WERI-Rb-1 (cell line): Measurements from ENCODE around the gene AMZ1.
"Not testable (repeated sequence)": the region's sequence is repeated elsewhere in the genome, so short reads cannot be mapped to it uniquely, and the experiment has no call there.

ENCODE experiments used
- DNase-seq: peaks from one replicate; pipeline ENCODE4 v3.0.0-alpha.2; 2020
- H3K27ac ChIP-seq: fragments of 250-450 bp; sonication (Bioruptor Pico); 2 replicates; pipeline ENCODE4 v1.5.1; 2020; ENCODE audit warnings: mild to moderate bottlenecking, moderate library complexity
- H3K27me3 ChIP-seq: fragments of 250-450 bp; sonication (Bioruptor Pico); 2 replicates; pipeline ENCODE4 v1.5.1; 2021; ENCODE audit warnings: mild to moderate bottlenecking, low read depth, moderate library complexity; ENCODE audit not compliant: insufficient read depth, severe bottlenecking
- H3K36me3 ChIP-seq: fragments of 250-450 bp; sonication (Bioruptor Pico); 2 replicates; pipeline ENCODE4 v1.5.1; 2020; ENCODE audit warnings: mild to moderate bottlenecking, moderate library complexity
- H3K4me3 ChIP-seq: 2 replicates; pipeline ENCODE4 v1.5.1; 2011; ENCODE audit warnings: low read depth, mild to moderate bottlenecking, control low read depth, low read length
- H3K9me3 ChIP-seq: fragments of 250-450 bp; sonication (Bioruptor Pico); 2 replicates; pipeline ENCODE4 v1.5.1; 2021; ENCODE audit warnings: mild to moderate bottlenecking, moderate library complexity; ENCODE audit not compliant: severe bottlenecking
- TF ChIP-seq, protein P1 (sequence below): IDR thresholded peaks from 2 replicates; pipeline ENCODE4 v1.5.1; 2011; ENCODE audit warnings: low read depth, mild to moderate bottlenecking, control low read depth, inconsistent platforms, low read length

The AMZ1 gene

GRCh38 chr7:2692543-2692942 lies 4.5 kb downstream of the AMZ1 start:
- Histone ChIP-seq H3K27me3 (peaks cover 13% of the 10 kb centered on the region), H3K4me3 (no peak overlapping the region), H3K9me3 (no peaks in the 10 kb centered on the region), H3K27ac (no peak overlapping the region), H3K36me3 (no peaks in the 10 kb centered on the region)
- DNase-seq = no peak
- TF ChIP-seq, protein P1, sequence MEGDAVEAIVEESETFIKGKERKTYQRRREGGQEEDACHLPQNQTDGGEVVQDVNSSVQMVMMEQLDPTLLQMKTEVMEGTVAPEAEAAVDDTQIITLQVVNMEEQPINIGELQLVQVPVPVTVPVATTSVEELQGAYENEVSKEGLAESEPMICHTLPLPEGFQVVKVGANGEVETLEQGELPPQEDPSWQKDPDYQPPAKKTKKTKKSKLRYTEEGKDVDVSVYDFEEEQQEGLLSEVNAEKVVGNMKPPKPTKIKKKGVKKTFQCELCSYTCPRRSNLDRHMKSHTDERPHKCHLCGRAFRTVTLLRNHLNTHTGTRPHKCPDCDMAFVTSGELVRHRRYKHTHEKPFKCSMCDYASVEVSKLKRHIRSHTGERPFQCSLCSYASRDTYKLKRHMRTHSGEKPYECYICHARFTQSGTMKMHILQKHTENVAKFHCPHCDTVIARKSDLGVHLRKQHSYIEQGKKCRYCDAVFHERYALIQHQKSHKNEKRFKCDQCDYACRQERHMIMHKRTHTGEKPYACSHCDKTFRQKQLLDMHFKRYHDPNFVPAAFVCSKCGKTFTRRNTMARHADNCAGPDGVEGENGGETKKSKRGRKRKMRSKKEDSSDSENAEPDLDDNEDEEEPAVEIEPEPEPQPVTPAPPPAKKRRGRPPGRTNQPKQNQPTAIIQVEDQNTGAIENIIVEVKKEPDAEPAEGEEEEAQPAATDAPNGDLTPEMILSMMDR = no peak

DNA sequence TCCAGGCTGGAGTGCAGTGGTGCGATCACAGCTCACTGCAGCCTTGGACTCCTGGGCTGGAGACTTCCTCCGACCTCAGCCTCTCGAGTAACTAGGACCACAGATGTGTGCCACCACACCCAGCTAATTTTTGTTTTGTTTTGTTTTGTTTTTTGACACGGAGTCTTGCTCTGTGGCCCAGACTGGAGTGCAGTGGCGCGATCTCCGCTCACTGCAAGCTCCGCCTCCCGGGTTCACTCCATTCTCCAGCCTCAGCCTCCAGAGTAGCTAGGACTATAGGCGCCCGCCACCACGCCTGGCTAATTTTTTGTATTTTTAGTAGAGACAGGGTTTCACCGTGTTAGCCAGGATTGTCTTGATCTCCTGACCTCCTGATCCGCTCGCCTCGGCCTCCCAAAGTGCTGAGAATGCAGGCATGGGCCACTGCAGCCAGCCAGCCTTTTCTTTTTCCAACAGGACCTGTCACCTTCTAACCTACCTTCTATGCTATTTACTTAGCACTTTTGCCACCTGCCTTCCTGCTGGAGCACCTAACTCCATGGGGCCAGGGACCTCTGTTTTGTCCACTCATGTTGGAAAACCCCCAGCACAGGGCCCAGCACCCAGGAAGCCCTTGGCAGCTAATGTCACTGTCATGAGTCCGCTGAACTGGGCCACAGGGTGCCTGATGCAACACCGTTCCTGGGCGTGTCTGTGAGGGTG lies 5.6 kb downstream of the AMZ1 start:
- not testable (repeated sequence) for H3K27me3 ChIP-seq, DNase-seq

GRCh38 chr7:2694122-2694436 lies 6.1 kb downstream of the AMZ1 start:
- H3K36me3 ChIP-seq, H3K9me3 ChIP-seq, H3K27me3 ChIP-seq, H3K27ac ChIP-seq, DNase-seq, H3K4me3 ChIP-seq: not testable (repeated sequence)

More for the DNA sequence above, 5.6 kb downstream of the AMZ1 start:
- H3K4me3 ChIP-seq, H3K9me3 ChIP-seq, H3K36me3 ChIP-seq, H3K27ac ChIP-seq: not testable (repeated sequence)

DNA sequence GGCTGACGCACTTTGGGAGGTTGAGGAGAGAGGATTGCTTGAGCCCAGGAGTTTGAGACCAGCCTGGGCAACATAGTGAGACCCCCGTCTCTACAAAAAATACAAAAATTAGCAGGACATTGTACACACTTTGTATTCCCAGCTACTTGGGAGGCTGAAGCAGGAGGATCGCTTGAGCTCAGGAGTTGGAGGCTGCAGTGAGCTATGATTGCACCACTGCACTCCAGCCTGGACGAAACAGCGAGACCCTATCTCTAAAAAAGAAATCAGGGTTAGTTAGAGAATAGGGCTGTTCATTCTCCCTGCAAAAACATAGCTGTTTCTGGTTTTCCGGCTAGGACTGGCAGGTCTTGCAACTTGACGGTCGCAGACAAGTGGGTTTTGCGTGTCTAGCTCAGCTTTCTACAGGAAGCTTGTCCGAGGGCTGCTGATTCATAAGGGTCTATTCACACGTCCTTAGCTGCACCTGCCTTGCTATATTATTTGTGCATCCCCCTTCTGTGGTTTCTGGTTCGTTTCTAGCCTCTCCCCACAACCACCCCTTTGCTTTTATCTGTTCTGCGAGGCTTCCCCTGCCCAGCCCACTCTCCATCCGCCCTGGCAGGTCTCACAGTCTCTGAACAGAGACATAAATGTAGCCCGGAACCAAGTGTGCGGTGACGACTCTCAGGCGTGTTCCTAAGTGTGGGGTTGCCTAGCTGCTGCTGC lies 10.7 kb downstream of the AMZ1 start:
- Histone ChIP-seq H3K36me3 (no peaks in the 10 kb centered on the region), H3K4me3 (no peak overlapping the region), H3K27me3 (no peaks in the 10 kb centered on the region), H3K9me3 (no peaks in the 10 kb centered on the region), H3K27ac (no peak overlapping the region)
- no peak for DNase-seq
- TF ChIP-seq, protein P1 = no peak

DNA sequence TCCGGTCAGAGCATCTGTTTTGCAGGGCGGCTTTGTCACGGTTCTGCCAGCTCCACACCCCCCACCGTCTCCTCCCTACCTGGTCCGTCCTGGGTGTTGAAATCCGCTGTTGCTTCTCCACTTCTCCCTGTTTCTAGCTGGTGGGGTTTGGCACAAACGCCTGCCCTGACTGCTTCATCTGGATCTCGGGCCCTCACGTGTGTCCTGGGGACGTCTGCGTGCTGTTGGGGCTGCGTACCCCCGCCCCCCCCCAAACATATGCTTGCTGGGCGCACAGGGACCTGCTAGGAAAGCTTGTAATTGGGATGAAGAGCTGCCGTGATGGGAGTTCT lies 11.3 kb downstream of the AMZ1 start:
- Histone ChIP-seq H3K36me3 (no peaks in the 10 kb centered on the region), H3K4me3 (no peak overlapping the region), H3K27ac (no peak overlapping the region), H3K9me3 (no peaks in the 10 kb centered on the region), H3K27me3 (no peaks in the 10 kb centered on the region)
- DNase-seq = no peak
- TF ChIP-seq, protein P1 = no peak

DNA sequence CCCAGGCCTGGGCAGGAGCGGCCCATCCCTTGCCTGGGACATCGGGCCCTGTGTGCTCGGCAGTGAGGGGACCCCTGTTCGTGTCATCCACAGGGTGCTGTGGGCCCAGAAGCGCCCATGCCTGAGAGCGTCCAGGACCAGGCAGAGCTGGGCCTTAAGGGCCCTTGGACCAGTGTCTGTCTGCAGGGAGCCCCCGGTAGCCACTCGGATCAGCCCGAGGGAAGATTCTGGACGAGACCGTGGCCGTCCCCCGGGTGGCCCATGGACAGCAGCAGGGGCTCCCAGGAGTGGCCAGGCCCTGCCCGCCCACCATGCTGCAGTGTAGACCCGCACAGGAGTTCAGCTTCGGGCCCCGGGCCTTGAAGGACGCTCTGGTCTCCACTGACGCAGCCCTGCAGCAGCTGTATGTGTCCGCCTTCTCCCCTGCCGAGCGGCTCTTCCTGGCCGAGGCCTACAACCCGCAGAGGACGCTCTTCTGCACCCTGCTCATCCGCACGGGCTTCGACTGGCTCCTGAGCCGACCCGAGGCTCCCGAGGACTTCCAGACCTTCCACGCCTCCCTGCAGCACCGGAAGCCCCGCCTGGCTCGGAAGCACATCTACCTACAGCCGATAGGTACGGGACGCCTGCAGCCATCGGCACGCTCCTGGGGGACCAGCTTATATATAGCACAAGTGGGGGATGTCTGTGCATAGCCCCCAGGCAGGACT lies 12.3 kb downstream of the AMZ1 start:
- Histone ChIP-seq H3K9me3 (peaks cover 2% of the 10 kb centered on the region), H3K27me3 (no peaks in the 10 kb centered on the region), H3K36me3 (no peaks in the 10 kb centered on the region), H3K27ac (no peak overlapping the region), H3K4me3 (no peak overlapping the region)
- TF ChIP-seq, protein P1 = no peak
- no peak for DNase-seq
